Peyer's patch (tissue), 4 donors: ENCODE measurements around the gene MESP1.

Experiments used
- CTCF ChIP-seq, 6 experiments: fragments of 450-650 bp in 4 of 6; fragments of 200-600 bp in 2 of 6; sonication (generic) in 1 of 6; IDR thresholded peaks; one replicate each; pipeline ENCODE4 v1.5.1; 2017 to 2019; ENCODE audit warnings: antibody characterized with exemption in 6 of 6, mild to moderate bottlenecking in 3 of 6, moderate library complexity in 1 of 6
- POLR2A ChIP-seq, 2 donors: fragments of 450-650 bp; IDR thresholded peaks; one replicate each; pipeline ENCODE4 v1.5.1; 2017; ENCODE audit warnings: antibody characterized with exemption in 2 of 2, mild to moderate bottlenecking in 2 of 2, moderate library complexity in 2 of 2

DNA sequence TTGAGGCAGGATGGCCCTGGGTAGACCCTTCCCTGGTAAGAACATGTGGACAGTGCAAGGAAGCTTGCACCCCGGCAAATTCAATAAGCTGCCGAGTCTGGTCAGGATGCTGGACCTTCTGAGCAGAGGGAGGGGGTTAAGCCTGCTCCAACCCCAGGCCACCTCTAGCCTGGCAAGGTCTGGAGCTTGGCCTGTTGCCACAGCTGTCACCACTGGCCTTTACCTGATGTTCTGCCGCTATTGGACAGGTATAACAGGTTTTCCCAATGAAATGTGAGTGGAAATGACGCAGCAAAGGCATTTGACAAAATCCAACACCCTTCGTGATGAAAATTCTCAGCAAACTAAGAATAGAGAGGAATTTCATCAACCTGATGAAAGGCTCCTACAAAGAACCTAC is 699 bp upstream of the MESP1 start:
- TF ChIP-seq CTCF (IDR thresholded peaks at IDR 0.05), result no peak
- TF ChIP-seq POLR2A (IDR thresholded peaks at IDR 0.05), result no peak
